Fibroblast of skin of abdomen (primary cell): ENCODE results near the gene AP5M1.
A peak's percentile ranks its signal among the peaks of the same experiment; 100 is the strongest.
"Not testable (repeated sequence)": the region's sequence is repeated elsewhere in the genome, so short reads cannot be mapped to it uniquely, and the experiment has no call there.

Experiments used
- DNase-seq: peaks from one replicate; pipeline ENCODE4 v3.0.0-alpha.2; 2013

Gene AP5M1

DNA sequence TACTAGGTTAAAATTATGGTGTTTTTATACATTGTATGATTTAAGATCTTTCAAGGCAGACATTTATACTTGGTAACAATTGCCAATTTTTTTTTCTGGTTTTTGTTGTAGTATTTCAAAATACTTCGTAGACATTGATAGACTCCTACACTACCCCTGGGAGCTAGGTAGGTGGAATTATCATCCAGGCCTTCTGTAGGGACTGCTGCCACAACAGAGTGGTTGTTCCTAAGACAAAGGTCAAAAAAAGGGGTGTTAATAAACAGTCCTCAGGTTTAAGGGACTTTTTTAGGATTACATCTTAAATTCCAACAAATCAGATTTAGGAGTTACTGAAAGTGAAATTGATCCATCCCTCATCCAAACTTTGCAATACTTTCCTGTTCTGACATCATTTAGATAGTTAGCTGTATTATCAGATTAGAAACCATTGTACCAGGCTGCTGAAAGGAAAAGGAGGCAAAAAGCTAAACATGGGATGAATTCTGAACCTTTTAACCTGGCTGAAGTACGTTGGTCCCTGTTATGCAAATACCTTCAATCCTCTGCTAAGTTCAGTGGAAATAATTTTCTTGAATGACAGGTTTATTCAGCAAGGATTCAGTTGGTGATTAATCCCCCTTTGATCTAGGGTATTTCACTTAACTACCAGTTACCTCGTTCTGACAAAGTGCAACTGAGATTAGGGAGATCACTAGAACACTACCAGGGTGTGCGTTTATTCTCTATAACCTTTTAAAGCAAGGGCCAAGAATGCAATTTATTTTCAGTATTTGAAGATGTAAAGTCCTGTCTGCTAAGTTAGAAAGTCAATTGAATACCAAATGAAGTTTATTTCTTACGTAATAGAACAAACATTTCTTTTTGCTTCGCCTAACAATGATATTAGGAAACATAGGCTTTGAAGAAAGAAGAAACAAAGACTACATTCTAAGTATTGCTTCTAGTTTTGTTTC is 23.2 kb downstream of the AP5M1 start:
- DNase-seq, result no peak

GRCh38 chr14:57293866-57294837 is 25.4 kb downstream of the AP5M1 start:
- no peak for DNase-seq

DNA sequence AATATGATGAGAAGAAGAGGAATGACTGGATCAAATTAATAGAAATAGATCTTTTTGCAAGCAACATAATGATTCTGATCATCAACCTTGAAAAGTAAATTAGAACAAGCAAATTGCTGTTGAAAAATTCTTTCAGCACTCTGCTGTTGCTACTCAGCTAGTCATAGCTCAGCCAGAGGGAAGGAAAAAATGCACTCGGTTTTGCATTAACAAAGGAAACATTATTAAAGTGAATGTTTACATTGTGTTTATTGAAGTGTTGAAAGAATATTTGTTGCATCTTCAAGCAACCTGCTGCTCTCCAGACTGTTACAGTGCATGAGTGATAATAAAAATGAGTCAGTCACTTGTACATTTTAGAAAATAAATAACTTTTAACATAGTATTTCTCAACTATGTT is 26.5 kb downstream of the AP5M1 start:
- no peak for DNase-seq

GRCh38 chr14:57297852-57298251 is 29.1 kb downstream of the AP5M1 start:
- DNase-seq, result no peak

- DNase-seq, result no peak
Observed at GRCh38 chr14:57299511-57299910, 30.7 kb downstream of the AP5M1 start.

DNA sequence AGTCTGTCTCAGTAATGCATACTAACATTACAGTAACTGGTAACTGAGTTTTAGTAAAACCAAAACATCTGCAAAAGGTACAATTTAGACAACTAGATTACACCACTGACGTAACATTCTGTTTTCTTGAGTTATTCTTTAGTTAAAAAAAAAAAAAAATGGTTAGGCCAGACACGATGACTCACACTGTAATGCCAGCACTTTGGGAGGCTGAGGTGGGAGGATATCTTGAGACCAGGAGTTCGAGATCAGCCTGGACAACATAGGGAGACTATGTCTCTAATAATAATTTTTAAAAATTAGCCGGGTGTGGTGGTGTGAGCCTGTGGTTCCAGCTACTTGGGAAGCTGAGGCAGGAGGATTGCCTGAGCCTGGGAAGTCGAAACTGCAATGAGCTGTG is 34.1 kb downstream of the AP5M1 start:
- no peak for DNase-seq

GRCh38 chr14:57314396-57315089 is 45.8 kb downstream of the AP5M1 start:
- DNase-seq, result no peak

DNA sequence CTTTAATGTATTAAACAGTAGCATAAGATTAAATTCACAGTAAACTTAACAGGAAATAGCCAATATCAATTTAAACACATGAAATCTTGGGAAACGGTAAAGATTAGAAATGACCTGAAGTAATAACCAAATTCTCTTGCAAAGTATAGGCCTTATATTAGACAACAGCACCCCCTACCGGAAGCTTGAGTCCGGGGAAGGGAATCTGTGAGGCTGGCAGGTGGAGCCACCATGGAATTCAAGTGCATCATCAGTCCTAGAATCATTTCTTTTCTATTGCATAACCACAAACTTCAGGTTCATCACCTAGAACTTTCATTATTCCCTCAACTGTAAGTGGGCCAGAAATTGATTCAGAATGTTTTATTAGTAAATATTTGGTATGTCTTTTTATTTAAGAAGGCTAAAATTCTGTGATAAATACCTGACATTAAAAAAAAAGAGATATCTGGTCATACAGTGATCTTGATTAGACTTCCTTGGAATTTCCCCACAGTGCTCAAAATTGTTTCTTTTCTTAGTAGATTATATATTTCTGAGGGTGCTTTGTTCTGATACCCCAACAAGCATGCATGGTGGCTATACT is 48.6 kb downstream of the AP5M1 start:
- peak; percentile 64 for DNase-seq

- DNase-seq, result no peak
Observed at GRCh38 chr14:57319636-57320192, 50.9 kb downstream of the AP5M1 start.

DNA sequence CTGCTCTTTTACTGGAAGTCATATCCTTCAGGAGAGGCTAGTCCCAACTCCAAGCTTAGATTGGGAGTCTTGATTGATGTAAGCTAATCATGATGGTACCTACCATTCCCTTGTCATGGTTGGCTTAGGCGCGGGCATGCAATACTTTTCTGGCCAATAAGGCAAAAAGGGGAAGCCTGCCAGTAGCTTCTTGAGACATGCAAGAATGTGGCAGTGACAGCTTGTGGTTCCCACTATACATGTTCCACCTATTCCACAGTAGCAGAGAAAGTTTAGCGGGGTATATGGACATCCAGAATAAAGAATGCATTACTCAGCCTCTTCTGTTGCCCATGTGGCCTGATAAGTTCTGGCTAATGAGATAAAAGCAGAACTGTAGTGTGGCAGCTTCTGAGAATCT is 55.0 kb downstream of the AP5M1 start:
- DNase-seq, result no peak

- DNase-seq, result no peak
Observed at GRCh38 chr14:57326253-57326652, 57.5 kb downstream of the AP5M1 start.

GRCh38 chr14:57329833-57330232 is 61.1 kb downstream of the AP5M1 start:
- no peak for DNase-seq

DNA sequence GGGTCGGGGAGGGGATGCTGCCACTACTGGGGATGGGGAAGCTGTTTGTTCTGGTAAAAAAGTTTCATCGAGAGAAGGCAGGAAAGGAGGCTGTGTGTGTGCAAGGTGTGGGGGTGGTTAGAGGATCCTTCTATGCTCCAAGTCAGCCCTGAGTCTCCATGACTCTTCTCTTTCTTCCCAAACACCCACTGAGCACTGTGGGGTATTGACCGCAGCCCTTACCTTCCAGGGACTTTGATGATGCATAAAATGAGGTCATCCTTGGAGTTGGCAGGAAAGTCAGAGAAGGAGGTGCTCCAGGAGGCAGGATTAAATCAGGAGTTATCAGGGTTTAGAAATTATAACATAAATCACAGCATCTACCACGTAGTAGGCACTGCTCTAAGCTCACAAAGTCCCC is 63.7 kb downstream of the AP5M1 start:
- DNase-seq, result not testable (repeated sequence)

DNA sequence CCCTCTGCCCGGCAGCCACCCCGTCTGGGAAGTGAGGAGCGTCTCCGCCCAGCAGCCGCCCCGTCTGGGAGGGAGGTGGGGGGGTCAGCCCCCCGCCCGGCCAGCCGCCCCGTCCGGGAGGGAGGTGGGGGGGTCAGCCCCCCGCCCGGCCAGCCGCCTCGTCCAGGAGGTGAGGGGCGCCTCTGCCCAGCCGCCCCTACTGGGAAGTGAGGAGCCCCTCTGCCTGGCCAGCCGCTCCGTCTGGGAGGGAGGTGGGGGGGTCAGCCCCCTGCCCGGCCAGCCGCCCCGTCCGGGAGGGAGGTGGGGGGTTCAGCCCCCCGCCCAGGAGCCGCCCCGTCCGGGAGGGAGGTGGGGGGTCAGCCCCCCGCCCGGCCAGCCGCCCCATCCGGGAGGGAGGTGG is 65.0 kb downstream of the AP5M1 start:
- DNase-seq, result not testable (repeated sequence)

DNA sequence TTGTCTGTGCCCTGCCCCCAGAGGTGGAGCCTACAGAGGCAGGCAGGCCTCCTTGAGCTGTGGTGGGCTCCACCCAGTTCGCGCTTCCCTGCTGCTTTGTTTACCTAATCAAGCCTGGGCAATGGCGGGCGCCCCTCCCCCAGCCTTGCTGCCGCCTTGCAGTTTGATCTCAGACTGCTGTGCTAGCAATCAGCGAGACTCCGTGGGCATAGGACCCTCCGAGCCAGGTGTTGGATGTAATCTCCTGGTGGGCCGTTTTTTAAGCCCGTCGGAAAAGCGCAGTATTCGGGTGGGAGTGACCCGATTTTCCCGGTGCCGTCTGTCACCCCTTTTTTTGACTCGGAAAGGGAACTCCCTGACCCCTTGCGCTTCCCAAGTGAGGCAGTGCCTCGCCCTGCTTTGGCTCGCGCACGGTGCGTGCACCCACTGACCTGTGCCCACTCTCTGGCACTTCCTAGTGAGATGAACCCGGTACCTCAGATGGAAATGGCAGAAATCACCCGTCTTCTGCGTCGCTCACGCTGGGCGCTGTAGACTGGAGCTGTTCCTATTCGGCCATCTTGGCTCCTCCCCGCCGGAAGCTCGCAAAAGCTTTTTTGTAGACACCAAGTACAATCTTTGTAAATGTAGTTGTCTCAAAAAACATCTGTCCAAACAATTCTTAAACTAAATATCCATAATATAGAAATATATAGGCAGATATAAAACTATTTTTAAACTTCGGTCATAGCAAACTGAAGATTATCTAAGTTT is 75.0 kb downstream of the AP5M1 start:
- DNase-seq, result not testable (repeated sequence)

DNA sequence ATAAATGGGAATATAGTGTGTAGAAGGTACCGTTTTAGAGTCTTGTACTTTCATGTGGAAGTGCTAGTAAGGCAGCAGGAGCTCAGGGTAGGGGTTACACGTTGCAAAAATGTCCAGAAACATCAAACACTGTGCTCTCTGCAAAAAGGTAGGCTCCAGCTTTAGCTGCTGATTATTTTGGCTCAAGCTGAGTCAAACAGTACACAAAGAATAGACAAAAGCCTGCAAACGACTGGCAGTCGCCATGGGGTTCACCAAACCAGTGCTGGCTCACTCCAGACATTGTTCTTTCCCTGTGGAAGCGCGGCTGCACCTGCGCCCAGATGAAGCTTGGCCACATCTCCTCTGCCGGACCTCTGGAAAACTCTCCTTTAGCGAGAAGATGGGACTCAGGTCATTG is 76.3 kb downstream of the AP5M1 start:
- no peak for DNase-seq

DNA sequence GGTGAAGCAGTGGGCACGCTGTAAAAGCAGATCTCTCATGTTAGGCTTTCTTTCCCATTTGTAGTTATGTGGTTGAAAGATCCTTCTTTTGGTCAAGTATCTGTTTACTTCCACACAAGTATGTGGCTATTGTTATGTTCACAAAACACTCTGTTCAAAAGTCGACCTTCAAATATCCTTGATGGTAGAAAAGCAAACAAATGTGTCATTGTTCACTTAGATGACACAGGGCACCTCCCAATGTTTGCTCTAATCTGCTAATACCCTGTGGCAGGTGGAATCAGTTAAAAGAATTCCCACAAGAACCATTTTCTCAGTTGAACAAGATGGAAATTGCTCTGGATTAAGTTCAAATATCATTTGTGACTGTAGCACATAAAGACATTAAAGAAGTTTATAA is 78.0 kb downstream of the AP5M1 start:
- no peak for DNase-seq
